ENCODE data around the gene TESK1. TPM values are rescaled to one million over a fixed set of nuclear protein-coding genes. Genes with fewer than 3 reads are reported as not detected.
A peak's percentile ranks its signal among the peaks of the same experiment; 100 is the strongest.
"Not testable (repeated sequence)": the region's sequence is repeated elsewhere in the genome, so short reads cannot be mapped to it uniquely, and the experiment has no call there.

Gene TESK1
- total RNA-seq, 1 experiment from 2014 or later: 2.9 TPM

GRCh38 chr9:35637427-35637955 lies 32.4 kb downstream of the TESK1 start:
- DNase-seq (ENCODE audit: low read depth); in situ Hi-C loops (cut with HindIII; ENCODE audit: low pct_unique_long_range_greater_than_20kb, low sequenced_read_pairs): not testable (repeated sequence)

- in situ Hi-C loops (cut with HindIII; ENCODE audit: low pct_unique_long_range_greater_than_20kb, low sequenced_read_pairs): not testable (repeated sequence)
Measured at GRCh38 chr9:35638751-35639150, 33.7 kb downstream of the TESK1 start.

GRCh38 chr9:35639225-35639624 lies 34.2 kb downstream of the TESK1 start:
- DNase-seq (ENCODE audit: low read depth); in situ Hi-C loops (cut with HindIII; ENCODE audit: low pct_unique_long_range_greater_than_20kb, low sequenced_read_pairs): not testable (repeated sequence)

More at GRCh38 chr9:35638751-35639150, 33.7 kb downstream of the TESK1 start:
- DNase-seq (ENCODE audit: low read depth): not testable (repeated sequence)

- DNase-seq (ENCODE audit: low read depth): no peak
- in situ Hi-C loops (cut with HindIII; ENCODE audit: low pct_unique_long_range_greater_than_20kb, low sequenced_read_pairs): no loop called here
Measured at GRCh38 chr9:35639631-35640030, 34.6 kb downstream of the TESK1 start.

GRCh38 chr9:35640431-35640830 lies 35.4 kb downstream of the TESK1 start:
- DNase-seq (ENCODE audit: low read depth); in situ Hi-C loops (cut with HindIII; ENCODE audit: low pct_unique_long_range_greater_than_20kb, low sequenced_read_pairs): not testable (repeated sequence)

GRCh38 chr9:35641478-35641877 lies 36.4 kb downstream of the TESK1 start:
- DNase-seq (ENCODE audit: low read depth); in situ Hi-C loops (cut with HindIII; ENCODE audit: low pct_unique_long_range_greater_than_20kb, low sequenced_read_pairs): not testable (repeated sequence)

GRCh38 chr9:35643046-35643445 lies 38.0 kb downstream of the TESK1 start:
- in situ Hi-C loops (cut with HindIII; ENCODE audit: low pct_unique_long_range_greater_than_20kb, low sequenced_read_pairs): no loop called here
- no peak for DNase-seq (ENCODE audit: low read depth)

- in situ Hi-C loops (cut with HindIII; ENCODE audit: low pct_unique_long_range_greater_than_20kb, low sequenced_read_pairs); DNase-seq (ENCODE audit: low read depth): not testable (repeated sequence)
Measured at GRCh38 chr9:35645736-35646135, 40.7 kb downstream of the TESK1 start.

- DNase-seq (ENCODE audit: low read depth): no peak
- in situ Hi-C loops (cut with HindIII; ENCODE audit: low pct_unique_long_range_greater_than_20kb, low sequenced_read_pairs): no loop called here
Measured at GRCh38 chr9:35646153-35646532, 41.1 kb downstream of the TESK1 start.

GRCh38 chr9:35646533-35647265 lies 41.6 kb downstream of the TESK1 start:
- in situ Hi-C loops (cut with HindIII; ENCODE audit: low pct_unique_long_range_greater_than_20kb, low sequenced_read_pairs): no loop called here
- peak; percentile 66 for DNase-seq (ENCODE audit: low read depth)

- no peak for DNase-seq (ENCODE audit: low read depth)
- in situ Hi-C loops (cut with HindIII; ENCODE audit: low pct_unique_long_range_greater_than_20kb, low sequenced_read_pairs): no loop called here
Measured at GRCh38 chr9:35649431-35650340, 44.6 kb downstream of the TESK1 start.

- in situ Hi-C loops (cut with HindIII; ENCODE audit: low pct_unique_long_range_greater_than_20kb, low sequenced_read_pairs): no loop called here
- DNase-seq (ENCODE audit: low read depth): no peak
Measured at GRCh38 chr9:35650341-35651158, 45.5 kb downstream of the TESK1 start, which contains the start of gene SIT1. TSS of gene SIT1 (minus strand) at chr9:35650931. CDS start at chr9:35650853, 78 bp downstream.

- in situ Hi-C loops (cut with HindIII; ENCODE audit: low pct_unique_long_range_greater_than_20kb, low sequenced_read_pairs): no loop called here
- DNase-seq (ENCODE audit: low read depth): no peak
Measured at GRCh38 chr9:35651956-35652828, 47.1 kb downstream of the TESK1 start.

- DNase-seq (ENCODE audit: low read depth): no peak
- in situ Hi-C loops (cut with HindIII; ENCODE audit: low pct_unique_long_range_greater_than_20kb, low sequenced_read_pairs): no loop called here
Measured at GRCh38 chr9:35652829-35653209, 47.8 kb downstream of the TESK1 start.

- in situ Hi-C loops (cut with HindIII; ENCODE audit: low pct_unique_long_range_greater_than_20kb, low sequenced_read_pairs): no loop called here
- no peak for DNase-seq (ENCODE audit: low read depth)
Measured at GRCh38 chr9:35653611-35654010, 48.5 kb downstream of the TESK1 start.

- in situ Hi-C loops (cut with HindIII; ENCODE audit: low pct_unique_long_range_greater_than_20kb, low sequenced_read_pairs): no loop called here
Measured at GRCh38 chr9:35656348-35656747, 51.3 kb downstream of the TESK1 start.

GRCh38 chr9:35656831-35657545 lies 51.9 kb downstream of the TESK1 start:
- in situ Hi-C loops (cut with HindIII; ENCODE audit: low pct_unique_long_range_greater_than_20kb, low sequenced_read_pairs): no loop called here

More at GRCh38 chr9:35656348-35656747, 51.3 kb downstream of the TESK1 start:
- DNase-seq (ENCODE audit: low read depth): no peak

More at GRCh38 chr9:35656831-35657545, 51.9 kb downstream of the TESK1 start:
- no peak for DNase-seq (ENCODE audit: low read depth)

Data from Caki2 (cell line).